HG03097 (cell line): ENCODE results near the gene UPK1B.

Experiments
- ATAC-seq: cut with Tn5 transposase; IDR thresholded peaks from one replicate; pipeline ENCODE4 v1.9.1; 2021; ENCODE audit not compliant: unreplicated experiment, low FRiP score

Gene UPK1B

GRCh38 chr3:119175872-119176756, 2.7 kb downstream of the UPK1B start:
- no peak for ATAC-seq

- ATAC-seq: no peak
Measured at GRCh38 chr3:119176778-119177177, 3.4 kb downstream of the UPK1B start.

- ATAC-seq: no peak
Measured at GRCh38 chr3:119177321-119177720, 3.9 kb downstream of the UPK1B start.

- no peak for ATAC-seq
Measured at GRCh38 chr3:119181765-119182164, 8.4 kb downstream of the UPK1B start.

GRCh38 chr3:119184111-119184510, 10.7 kb downstream of the UPK1B start:
- no peak for ATAC-seq

- no peak for ATAC-seq
Measured at GRCh38 chr3:119184796-119185570, 11.6 kb downstream of the UPK1B start.

- no peak for ATAC-seq
Measured at GRCh38 chr3:119187266-119187665, 13.9 kb downstream of the UPK1B start.

- no peak for ATAC-seq
Measured at GRCh38 chr3:119191800-119192199, 18.4 kb downstream of the UPK1B start.

GRCh38 chr3:119194237-119195150, 21.1 kb downstream of the UPK1B start:
- no peak for ATAC-seq

- ATAC-seq: no peak
Measured at GRCh38 chr3:119195151-119195476, 21.7 kb downstream of the UPK1B start.

GRCh38 chr3:119195911-119196310, 22.5 kb downstream of the UPK1B start:
- ATAC-seq: no peak

- ATAC-seq: no peak
Measured at GRCh38 chr3:119205209-119205608, 31.8 kb downstream of the UPK1B start.

- no peak for ATAC-seq
Measured at GRCh38 chr3:119205685-119206084, 32.3 kb downstream of the UPK1B start.

- no peak for ATAC-seq
Measured at GRCh38 chr3:119206611-119207511, 33.5 kb downstream of the UPK1B start.

GRCh38 chr3:119207512-119207875, 34.1 kb downstream of the UPK1B start:
- ATAC-seq: no peak

GRCh38 chr3:119211193-119211592, 37.8 kb downstream of the UPK1B start:
- ATAC-seq: no peak

GRCh38 chr3:119211803-119212202, 38.4 kb downstream of the UPK1B start:
- no peak for ATAC-seq

GRCh38 chr3:119219069-119219468, 45.7 kb downstream of the UPK1B start:
- peak; percentile 99 for ATAC-seq

GRCh38 chr3:119220198-119220597, 46.8 kb downstream of the UPK1B start:
- no peak for ATAC-seq
